Stimulated activated CD8-positive, alpha-beta memory T cell treated with anti-CD3 and anti-CD28 coated beads, Interleukin-4, amount 100 ng/mL, for 1 hour (primary cell): ENCODE measurements around the gene INTS2.
A peak's percentile ranks its signal among the peaks of the same experiment; 100 is the strongest.
"Not testable (repeated sequence)": the region's sequence is repeated elsewhere in the genome, so short reads cannot be mapped to it uniquely, and the experiment has no call there.

ENCODE experiments used
- DNase-seq, 2 donors: peaks; one replicate each; pipeline ENCODE4 v3.0.0-alpha.2; 2020; ENCODE audit warnings: low read depth in 2 of 2, low spot score in 1 of 2

INTS2 gene, protein sequence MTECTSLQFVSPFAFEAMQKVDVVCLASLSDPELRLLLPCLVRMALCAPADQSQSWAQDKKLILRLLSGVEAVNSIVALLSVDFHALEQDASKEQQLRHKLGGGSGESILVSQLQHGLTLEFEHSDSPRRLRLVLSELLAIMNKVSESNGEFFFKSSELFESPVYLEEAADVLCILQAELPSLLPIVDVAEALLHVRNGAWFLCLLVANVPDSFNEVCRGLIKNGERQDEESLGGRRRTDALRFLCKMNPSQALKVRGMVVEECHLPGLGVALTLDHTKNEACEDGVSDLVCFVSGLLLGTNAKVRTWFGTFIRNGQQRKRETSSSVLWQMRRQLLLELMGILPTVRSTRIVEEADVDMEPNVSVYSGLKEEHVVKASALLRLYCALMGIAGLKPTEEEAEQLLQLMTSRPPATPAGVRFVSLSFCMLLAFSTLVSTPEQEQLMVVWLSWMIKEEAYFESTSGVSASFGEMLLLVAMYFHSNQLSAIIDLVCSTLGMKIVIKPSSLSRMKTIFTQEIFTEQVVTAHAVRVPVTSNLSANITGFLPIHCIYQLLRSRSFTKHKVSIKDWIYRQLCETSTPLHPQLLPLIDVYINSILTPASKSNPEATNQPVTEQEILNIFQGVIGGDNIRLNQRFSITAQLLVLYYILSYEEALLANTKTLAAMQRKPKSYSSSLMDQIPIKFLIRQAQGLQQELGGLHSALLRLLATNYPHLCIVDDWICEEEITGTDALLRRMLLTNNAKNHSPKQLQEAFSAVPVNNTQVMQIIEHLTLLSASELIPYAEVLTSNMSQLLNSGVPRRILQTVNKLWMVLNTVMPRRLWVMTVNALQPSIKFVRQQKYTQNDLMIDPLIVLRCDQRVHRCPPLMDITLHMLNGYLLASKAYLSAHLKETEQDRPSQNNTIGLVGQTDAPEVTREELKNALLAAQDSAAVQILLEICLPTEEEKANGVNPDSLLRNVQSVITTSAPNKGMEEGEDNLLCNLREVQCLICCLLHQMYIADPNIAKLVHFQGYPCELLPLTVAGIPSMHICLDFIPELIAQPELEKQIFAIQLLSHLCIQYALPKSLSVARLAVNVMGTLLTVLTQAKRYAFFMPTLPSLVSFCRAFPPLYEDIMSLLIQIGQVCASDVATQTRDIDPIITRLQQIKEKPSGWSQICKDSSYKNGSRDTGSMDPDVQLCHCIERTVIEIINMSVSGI

GRCh38 chr17:61927208-61928100 lies at the start of gene INTS2:
INTS2 (minus strand) TSS chr17:61927982; CDS start chr17:61926644, 1,338 bp downstream.
- DNase-seq = peak; percentile 87 to 91

DNA sequence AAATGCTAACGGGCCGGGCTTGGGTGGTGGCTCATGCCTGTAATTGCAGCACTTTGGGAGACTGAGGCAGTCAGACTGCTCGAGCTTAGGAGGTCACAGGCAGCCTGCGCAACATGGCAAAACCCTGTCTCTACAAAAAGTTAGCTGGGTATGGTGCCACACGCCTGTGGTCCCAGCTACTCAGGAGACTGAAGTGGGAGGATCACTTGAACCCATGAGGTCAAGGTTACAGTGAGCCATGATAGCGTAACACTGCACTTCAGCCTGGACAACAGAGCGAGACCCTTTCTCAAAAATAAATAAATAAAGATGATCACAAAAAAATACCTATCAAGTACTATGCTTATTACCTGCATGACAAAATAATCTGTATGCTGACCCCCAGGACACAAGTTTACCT lies 46.3 kb upstream of the INTS2 start:
- DNase-seq = no peak

DNA sequence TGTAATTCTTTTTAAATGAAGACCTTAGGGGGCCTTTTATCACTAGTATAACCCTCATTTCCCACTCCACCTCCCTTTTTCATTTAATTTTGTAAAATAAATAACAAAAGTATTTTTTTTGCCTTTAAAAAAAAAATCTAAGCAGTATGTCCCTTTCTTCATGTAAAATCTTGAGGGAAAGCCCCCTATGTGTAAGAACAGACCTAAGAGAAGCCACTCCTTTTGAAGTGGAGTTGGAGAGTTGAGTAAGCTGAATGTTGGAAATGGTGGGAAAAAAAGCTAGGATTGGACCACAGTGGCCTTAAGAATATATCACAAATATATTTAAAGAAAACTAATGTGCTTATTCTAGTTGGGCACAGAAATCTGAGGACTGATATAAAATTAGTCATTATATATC lies 44.5 kb upstream of the INTS2 start:
- DNase-seq = no peak

DNA sequence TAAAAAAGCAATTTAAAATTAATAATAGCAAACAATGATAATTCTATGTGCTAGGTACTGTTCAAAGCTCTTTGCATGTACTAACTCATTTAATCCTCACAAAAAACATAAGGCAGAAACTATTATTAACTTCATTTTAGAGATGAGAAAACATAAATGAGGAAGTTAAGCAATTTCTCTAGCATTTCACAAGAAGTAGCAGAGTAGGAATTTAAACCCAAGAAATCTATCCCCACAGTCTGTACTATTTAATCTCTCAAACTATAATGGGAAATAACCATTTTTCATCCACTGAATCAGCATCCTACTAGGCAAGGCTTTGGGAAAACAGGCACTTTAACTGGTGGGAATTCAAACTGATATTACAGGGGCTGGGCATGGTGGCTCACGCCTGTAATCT lies 42.2 kb upstream of the INTS2 start:
- no peak for DNase-seq

DNA sequence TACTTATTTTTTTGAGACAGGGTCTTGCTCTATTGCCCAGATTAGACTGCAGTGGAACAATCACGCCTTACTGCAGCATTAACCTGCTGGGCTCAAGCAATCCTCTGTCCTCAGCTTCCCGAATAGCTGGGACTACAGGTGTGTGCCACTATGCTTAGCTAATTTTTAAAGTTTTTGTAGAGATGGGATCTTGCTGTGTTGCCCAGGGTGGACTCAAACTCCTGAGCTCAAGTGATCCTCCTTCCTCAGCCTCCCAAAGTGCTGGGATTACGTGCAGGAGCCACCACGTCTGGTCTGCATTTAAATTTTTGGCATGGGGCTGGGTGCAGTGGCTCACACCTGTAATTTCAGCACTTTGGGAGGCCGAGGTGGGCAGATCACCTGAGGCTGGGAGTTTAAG lies 41.0 kb upstream of the INTS2 start:
- DNase-seq = no peak

- no peak for DNase-seq
Observed at GRCh38 chr17:61967729-61968128, 39.9 kb upstream of the INTS2 start.

GRCh38 chr17:61966191-61966590 lies 38.4 kb upstream of the INTS2 start:
- no peak for DNase-seq

GRCh38 chr17:61955619-61956018 lies 27.8 kb upstream of the INTS2 start:
- no peak for DNase-seq

DNA sequence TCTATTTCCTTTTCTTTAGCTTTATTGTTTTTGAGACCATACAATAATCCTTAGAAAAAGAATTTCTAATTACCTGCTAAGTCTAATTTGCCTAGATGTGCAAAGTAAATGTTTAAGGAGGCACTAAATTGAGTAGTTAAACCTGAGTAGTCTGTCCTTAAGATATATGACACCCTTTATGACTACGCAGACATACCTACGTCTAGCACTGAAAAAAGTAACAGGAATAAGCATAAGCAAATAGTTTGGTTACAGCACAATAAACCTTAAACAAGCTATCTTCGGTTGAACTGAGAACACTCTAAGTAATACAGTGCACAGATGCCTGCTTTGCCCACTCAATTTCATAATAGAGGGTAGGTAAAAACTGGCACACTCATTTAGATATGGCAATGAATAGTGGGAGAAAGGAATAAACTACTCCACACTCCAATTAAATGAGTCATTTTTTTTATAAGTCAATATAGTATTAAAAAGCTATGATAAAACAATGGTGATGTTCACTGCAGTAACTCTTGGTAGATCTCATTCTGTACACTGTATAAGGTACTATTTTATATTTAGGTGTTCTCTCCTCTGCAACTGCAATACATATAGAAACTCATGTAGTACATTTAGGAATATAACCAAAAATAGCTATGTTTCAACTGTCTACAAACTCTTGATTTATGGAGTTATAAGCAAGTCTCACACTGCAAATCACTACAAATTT lies 19.7 kb upstream of the INTS2 start:
- DNase-seq = no peak

- no peak for DNase-seq
Observed at GRCh38 chr17:61946359-61946758, 18.6 kb upstream of the INTS2 start.

DNA sequence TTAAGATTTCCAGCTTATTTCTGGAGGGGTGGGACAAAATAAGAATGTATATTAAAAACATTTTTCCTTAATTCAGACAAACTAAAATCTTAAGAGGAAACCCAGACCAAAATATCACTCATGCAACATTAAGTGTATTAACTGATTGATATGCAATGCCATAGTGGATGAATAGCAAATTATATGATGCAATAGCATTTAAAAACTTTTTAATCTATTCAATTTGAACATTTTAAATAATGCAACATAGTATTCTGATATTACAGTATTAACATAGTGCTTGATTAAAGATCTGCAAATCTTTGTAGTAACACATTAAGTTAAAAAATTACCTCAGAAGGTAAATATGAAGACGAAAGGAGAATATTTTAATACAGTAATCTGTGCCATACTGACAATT lies 15.3 kb upstream of the INTS2 start:
- no peak for DNase-seq

GRCh38 chr17:61942085-61942484 lies 14.3 kb upstream of the INTS2 start:
- DNase-seq = no peak

DNA sequence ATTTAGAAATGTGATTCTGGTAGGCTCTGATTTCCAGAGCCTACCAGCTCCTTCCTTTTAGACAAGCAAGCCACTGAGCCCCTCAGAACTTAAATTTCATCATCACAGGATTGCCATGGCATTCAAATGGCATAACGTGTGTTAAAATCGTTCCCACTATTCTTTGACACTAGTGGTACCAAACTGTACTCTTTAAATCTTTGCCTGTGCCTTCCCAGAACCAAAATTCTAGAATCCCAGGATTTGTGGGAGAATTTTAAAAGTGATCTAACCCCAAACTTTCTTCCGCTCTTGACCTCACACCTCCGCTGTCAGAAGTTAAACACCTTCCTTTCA lies 287 bp upstream of the INTS2 start:
- no peak for DNase-seq

GRCh38 chr17:61926826-61927207 lies 965 bp downstream of the INTS2 start:
- no peak for DNase-seq

DNA sequence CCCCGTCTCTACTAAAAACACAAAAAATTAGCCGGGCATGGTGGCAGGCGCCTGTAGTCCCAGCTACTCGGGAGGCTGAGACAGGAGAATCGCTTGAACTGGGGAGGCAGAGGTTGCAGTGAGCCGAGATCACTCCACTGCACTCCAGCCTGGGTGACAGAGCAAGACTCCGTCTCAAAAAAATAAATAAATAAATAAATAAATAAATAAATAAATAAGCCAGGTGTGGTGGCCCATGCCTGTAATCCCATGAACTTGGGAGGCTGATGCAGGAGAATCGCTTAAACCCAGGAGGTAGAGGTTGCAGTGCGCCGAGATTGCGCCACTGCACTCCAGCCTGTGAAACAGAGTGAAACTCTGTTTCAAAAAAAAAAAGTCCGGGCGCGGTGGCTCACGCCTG lies 12.6 kb downstream of the INTS2 start:
- DNase-seq = not testable (repeated sequence)

GRCh38 chr17:61908292-61909037 lies 19.3 kb downstream of the INTS2 start:
- no peak for DNase-seq

- DNase-seq = no peak
Observed at GRCh38 chr17:61907361-61907760, 20.4 kb downstream of the INTS2 start.

GRCh38 chr17:61904094-61904710 lies 23.6 kb downstream of the INTS2 start:
- DNase-seq = no peak

DNA sequence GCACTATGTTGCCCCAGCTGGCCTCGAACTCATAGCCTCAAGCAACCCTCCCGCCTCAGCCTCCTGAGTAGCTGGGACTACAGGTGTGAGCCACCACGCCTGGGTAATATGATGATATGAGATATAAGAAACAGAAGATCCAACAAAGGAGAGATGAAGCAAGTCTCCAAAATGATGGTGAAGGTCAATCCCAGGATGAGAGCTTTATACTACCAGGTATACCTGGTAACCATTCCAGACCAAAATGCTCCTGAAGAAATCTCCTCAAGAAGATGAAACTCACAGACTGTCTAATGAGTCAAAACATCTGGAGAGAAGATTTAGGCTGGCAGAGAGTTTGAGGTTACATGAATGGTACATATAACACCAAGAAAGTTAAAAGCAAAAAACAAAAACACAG lies 24.5 kb downstream of the INTS2 start:
- no peak for DNase-seq
